Measurements from ENCODE around the gene HADHB. TPM values are rescaled to one million over a fixed set of nuclear protein-coding genes. Genes with fewer than 3 reads are reported as not detected.
"Not testable (repeated sequence)": the region's sequence is repeated elsewhere in the genome, so short reads cannot be mapped to it uniquely, and the experiment has no call there.

HADHB gene
- polyA plus RNA-seq, 4 donors: 151 to 194 (median 167) TPM

DNA sequence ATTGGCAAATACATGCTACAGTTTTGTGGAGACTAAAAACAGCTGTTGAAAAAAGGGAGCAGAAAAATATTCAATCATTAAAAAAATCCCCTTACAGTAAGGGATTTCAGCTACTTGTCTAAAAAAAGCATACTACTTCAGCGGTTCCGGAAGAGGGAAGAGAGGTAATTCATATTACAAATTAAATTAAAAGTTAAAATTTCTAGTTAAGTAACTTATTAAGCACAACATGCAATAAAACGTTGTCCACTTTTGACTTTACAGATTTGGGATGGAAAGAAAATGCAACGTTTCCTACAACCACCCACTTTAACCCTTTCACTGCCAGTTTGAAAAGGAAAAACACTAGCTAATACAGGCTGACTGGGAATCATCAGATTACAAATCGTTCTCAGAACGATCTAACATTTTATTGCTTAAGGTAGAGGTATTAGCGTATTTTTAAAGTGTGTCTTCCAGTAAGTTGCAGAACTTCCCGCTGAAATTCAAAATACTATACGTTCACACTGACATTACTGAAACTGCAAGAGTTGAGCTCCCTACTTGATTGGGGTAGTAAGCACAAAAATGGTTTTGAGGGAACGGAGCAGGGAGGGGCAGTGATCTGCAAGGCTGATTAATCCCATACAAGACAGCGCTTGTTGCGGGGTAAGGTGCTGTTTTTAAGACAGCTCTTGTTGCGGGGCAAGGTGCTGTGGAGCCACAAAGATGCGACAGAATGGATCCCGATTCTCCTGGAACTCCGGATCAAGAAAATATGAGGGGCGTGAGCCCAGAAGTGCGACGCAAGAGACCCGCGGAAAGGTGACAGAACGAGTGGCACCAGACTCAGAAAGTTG lies 1.1 kb upstream of the HADHB start:
- peak; percentile 34 to 60 (median 52) for DNase-seq (ENCODE audit: low read depth in 4 of 4, low spot score in 2 of 4)

DNA sequence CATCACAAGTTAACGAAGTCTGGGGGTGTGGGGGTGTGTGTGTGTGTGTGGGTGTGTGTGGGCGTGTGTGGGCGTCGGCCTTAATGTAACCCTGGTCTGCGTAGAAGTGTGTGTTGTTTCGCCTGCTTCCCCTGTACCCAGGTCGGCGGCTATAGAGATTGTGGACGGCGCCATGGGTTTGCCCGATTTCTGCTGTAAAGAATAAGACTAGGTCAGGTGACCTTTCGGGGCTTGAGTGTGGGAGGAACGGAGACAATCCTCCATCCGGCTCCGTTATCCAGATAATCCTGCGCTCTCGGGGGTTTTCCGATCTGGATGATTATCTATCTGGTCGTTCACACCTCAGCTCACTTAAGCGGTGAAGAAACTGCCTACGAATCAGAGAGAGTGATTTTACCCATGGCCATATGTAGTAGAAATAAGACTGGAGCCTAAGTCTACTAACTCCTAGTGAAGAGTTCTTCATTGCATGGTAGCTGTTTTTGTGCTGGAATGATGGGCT lies 543 bp downstream of the HADHB start:
- DNase-seq (ENCODE audit: low read depth in 4 of 4, low spot score in 2 of 4): no peak

DNA sequence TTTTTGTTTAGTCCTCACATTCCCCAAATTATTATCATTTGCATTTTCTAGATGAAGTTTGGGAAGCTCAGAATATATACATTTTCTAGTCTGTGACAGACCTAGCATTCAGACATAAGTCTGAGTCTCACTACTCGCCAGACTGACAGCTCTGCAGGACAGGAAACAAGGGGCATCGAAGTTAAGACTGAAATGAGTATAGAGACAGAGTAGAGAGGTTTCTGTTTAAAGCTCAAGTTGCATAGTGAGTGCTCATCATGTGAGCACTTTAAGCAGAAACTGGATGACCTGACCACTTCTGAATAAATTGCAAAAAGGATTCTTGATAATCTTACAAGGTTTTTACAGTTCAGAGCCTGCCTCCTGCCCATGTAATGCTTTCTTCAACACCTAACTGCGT lies 1.1 kb downstream of the HADHB start:
- no peak for DNase-seq (ENCODE audit: low read depth in 4 of 4, low spot score in 2 of 4)

DNA sequence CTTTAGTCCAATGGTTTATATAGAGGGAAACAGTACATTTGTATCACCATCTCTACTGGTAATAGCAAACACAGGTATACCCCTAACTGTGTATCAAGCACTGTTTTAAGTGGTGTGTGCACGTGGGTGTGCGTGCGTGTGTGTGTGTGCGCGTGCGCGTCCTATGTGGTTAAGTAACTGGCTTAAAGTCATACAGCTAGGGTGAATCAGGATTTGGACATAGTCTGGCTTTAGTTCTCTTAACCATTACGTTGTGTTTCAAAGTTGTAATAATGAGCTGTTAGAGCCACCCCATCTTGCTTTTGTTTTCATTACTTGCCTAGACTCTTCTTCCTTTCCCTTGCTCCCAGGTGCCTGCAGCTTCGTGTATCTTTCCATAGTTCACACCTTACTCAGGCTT lies 2.1 kb downstream of the HADHB start:
- no peak for DNase-seq (ENCODE audit: low read depth in 4 of 4, low spot score in 2 of 4)

DNA sequence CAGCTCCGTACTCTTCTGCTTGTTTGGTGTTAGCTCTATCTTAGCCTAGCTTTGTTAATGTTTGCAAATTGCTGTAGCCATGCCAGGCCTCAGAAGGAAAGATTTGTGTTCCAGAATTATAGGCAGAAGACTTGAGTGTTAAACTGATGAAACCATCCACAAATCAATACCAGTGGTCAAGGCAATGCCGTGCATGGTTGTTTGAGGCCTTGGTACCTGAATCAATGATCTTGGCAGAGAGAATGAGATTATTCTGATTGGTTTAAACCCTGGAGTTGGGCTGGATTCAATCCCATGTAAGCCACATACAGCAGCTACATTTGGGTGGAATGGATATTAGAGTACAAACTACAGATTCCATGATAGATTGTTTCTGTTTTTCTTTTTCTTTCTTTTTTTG lies 4.9 kb downstream of the HADHB start:
- DNase-seq (ENCODE audit: low read depth in 4 of 4, low spot score in 2 of 4): no peak

DNA sequence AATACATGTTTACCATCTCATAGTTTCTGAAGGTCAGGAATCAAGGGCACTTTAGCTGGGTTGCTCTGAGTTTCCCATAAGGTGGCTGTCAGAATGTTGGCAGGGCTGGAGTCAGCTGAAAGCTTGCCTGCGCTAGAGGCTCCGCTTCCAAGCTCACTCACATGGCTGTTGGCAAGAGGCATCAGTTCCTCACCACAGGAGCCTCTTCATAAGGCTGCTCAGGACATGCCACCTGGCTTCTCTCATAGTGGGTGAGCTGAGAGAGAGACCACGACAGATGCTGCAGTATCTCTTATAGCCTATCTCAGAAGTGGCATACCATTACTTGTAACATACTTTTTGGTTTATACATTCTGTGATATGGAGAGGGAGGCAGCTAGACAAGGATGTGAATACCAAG lies 7.2 kb downstream of the HADHB start:
- no peak for DNase-seq (ENCODE audit: low read depth in 4 of 4, low spot score in 2 of 4)

DNA sequence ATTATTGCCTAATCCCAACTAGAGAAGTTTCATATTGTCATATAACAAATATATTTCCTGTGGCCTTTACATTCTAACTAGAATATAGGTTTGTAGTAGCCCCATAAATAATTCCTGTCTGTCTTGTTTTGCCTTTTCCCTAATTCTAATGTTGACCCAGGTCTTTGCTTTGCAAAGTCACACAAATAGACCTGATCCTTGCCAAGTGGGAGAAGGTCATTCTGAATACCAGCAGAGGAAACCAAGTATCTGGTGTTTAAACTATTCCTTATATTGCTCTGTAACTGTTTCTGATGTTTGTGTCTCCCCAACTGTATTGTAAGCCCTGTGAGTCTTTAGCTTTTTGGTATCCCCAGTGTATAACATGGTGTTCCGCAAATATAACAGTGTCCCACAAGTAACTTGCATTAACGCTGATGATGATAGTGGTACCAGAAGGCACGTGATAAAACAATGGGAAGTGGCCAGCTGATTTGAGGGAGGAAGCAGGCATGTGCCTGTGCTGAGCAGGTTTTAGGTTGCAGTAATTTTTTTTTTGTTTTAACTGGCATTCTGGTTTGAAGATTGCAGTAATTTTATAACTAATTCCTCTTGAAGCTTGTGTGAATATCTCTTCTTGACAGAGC lies 11.1 kb downstream of the HADHB start:
- DNase-seq (ENCODE audit: low read depth in 4 of 4, low spot score in 2 of 4): no peak

DNA sequence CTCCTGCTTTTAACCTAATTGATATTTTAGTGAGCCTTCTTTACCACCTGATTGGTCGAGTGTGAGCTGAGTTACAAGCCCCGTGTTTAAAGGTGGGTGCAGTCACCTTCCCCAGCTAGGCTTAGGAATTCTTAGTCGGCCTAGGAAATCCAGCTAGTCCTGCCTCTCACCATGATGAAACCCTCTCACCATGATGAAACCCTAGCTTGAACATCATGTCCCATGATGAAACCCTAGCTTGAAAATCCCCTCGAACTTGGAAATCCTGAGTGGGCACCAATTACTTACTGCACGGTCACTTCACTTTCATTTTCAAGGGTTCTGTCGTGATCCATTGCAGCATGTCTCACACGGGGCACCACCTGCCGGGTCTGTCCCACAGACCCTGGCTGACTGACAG lies 14.1 kb downstream of the HADHB start:
- DNase-seq (ENCODE audit: low read depth in 4 of 4, low spot score in 2 of 4): not testable (repeated sequence)

DNA sequence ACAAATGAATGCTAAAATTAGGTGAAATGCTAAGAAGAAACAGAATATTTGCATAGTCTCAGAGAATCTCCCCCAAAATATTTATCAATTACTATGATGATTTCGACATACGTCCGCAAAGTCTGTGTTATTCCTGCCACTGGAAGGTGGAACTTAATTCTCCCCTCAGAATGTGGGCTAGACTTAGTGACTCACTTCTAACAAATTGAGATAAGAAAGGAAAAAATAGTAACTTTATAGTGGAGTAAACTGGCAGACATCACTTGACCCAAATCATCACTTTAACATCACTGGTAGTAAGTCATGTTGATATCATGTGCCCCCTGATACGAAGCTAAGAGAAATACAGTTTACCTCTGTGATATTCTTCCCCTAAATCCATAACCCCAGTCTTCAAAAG lies 23.5 kb downstream of the HADHB start:
- DNase-seq (ENCODE audit: low read depth in 4 of 4, low spot score in 2 of 4): no peak

DNA sequence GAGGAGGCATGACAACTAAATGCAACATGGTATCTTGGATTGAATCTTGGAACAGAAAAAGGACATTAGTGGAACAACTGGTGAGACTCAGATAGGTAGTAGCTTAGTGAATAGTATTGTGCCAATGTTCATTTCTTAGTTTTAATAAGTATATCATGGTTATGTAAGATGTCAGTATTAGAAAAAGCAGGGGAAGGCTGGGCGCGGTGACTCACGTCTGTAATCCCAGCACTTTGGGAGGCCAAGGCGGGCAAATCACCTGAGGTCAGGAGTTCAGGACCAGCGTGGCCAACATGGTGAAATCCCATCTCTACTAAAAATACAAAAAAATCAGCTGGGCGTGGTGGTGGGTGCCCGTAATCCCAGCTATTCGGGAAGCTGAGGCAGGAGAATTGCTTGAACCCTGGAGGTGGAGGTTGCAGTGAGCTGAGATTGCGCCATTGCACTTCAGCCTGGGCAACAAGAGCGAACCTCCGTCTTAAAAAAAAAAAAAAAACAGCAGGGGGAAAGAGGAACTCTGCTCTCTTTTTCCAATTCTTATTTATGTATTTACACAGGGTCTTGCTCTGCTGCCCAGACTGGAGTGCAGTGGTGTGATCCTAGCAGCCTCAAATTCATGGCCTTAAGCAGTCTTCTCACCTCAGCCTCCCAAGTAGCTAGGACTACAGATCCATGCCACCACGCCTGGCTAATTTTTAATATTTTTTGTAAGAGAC lies 24.1 kb downstream of the HADHB start:
- DNase-seq (ENCODE audit: low read depth in 4 of 4, low spot score in 2 of 4): not testable (repeated sequence)

DNA sequence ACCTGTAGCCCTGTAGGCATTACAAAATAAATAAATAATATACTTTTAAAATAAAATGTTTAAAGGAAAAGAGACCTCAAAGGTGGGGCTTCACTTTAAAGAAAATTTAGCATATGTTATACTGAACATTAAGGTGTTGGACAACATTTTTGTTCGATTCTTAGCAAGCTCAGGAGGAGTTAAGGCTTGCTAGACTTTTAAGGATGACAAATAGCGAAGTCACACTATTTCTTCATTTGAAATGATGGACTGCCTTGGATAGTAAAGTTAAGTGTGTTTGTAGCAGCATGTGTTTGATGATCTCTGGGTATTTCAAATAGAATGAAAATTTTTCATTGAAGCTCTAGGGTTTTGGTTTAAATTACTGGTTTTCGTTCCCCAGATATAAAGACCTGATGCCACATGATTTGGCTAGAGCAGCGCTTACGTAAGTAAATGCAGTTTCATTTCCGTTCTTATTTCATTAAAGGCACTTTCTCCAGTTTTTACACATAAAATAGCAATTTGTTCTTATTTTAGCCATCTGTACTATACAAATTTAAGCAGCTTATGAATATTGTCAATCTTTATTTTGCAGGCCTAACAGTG lies 24.9 kb downstream of the HADHB start:
- no peak for DNase-seq (ENCODE audit: low read depth in 4 of 4, low spot score in 2 of 4)

DNA sequence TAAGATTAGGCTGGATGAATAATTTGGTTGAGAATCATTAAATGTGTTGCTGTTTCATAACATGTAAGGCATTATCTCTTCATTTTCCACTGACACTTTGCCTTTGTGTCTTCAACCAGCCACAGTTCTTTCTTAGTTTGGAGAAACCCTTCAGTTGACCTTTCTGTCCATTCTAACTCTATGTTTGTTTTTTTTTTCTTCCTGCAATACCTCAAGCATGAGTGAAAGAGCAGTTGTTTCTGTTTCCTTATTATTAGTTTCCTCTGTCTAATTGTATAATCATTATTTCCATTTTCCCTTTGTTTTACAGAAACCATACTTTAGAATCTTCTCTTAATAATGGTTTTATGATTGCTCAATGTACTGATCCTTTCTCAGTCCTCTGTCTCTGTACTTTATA lies 25.6 kb downstream of the HADHB start:
- DNase-seq (ENCODE audit: low read depth in 4 of 4, low spot score in 2 of 4): no peak

DNA sequence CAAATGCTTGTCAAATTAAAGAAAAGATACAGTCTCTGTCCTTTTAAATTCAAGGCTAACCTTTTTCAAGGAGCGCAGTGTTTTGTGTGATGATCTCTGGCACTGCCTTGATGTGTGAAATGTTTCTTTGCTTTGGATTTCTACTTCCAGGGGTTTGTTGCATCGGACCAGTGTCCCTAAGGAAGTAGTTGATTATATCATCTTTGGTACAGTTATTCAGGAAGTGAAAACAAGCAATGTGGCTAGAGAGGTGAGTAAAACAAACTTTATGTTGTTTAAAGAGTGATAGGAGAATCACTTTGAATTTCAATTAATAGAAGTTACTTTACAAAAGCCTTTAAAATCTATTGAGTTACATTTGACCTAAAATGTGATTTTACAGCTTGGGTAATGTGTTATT lies 28.8 kb downstream of the HADHB start:
- DNase-seq (ENCODE audit: low read depth in 4 of 4, low spot score in 2 of 4): no peak

DNA sequence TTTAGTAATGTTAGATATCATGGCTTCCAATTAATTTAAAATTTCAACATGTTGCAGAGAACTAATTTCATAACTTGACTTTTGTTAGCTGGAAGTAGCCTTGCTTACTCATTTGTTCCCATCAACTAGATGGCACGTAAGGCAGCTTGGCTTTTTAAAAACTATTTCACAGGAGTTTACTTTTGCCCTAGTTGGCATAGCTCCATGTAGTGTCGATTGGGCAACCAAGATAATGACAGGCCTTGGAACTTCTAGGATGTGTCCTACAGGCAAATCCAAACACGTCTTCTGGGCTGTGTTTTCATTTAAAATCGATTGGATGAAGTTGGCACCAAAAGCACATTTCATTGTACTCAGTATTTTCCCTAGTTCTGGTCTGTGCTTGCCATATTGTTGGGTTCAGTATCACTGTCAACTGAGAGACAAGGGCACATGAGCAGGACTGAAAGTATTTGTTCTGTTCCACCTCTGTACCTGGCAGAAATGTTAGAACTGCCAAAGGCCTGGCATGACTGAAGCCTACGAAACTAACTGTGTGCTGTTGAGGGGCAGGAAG lies 29.4 kb downstream of the HADHB start:
- no peak for DNase-seq (ENCODE audit: low read depth in 4 of 4, low spot score in 2 of 4)

DNA sequence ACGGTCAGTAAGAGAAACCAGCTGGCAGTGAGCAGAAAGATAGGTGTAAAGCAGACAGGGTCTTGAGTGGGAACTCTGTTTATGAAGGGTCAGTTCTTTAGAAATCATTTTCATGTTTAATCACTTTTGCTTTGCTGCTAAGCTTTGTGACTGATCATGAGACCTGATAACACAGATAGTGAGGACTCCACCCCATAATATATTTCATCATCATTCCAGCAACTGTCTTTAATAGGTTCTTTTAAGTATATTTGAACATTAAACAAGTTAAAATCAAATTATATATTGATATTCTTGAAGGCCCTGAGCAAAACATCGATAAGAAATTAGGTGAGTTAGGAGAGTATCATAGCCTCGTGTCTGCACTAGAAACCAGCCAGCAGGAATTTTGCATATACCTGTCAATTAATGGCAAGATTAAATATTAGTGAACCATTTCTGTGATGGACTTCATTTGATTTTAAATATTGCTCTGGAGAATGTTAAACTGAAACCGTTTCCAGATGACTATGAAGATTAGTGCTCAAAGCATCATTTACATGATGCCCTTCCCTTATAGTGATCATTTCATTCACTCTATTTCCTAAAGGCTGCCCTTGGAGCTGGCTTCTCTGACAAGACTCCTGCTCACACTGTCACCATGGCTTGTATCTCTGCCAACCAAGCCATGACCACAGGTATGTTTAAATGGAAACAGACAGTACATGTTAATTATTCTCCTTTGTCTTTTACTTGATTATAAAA lies 31.9 kb downstream of the HADHB start:
- no peak for DNase-seq (ENCODE audit: low read depth in 4 of 4, low spot score in 2 of 4)

DNA sequence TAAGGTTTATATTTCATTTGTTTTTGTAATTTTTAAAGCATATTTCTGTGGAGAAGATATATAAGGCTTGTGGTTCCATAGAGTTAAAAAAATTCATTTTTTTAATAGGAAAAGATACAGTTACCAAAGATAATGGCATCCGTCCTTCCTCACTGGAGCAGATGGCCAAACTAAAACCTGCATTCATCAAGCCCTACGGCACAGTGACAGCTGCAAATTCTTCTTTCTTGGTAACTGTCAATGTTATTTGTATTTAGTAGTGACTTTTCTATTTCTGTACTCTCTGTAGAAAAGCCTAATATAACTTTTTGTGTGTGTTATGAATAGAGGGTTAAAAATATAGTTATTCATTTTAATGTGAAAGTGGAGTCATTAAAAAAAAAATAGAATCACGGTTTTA lies 35.1 kb downstream of the HADHB start:
- no peak for DNase-seq (ENCODE audit: low read depth in 4 of 4, low spot score in 2 of 4)

DNA sequence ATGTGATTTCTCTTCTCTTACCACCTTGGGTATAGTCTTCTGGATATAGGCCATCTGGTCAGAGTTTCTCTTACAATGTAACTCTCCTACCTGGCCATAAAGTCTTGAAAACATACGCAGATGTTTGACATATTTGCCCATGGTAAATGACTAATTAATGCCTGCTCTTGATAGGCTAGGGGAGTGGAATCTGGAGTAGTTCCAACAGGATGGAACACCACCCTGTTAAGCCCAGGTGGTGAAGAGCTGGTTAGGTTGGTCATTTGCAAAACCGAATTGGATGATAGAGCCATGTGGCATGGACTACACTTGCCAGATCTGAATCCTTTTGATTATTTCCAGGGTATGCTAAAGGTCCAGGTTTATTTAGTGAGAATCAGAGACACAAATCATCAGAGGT lies 36.5 kb downstream of the HADHB start:
- DNase-seq (ENCODE audit: low read depth in 4 of 4, low spot score in 2 of 4): no peak

DNA sequence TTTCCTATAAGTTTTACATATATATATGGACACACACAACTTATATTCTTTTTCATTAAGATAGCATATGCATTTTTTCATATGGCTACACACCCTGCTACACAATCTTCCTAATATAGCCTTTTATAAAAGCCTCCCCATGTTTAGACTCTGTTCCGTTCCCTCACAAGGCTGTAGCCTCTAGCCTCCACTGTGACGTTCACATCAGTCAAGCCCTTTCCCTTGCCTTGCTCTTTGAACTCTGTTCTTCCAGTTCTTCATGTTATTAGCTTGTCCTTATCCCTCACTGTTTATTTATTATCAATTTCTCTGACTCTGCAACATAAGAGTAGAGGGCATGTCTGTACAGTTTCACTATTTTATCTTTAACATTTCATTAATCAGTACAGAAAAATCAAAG lies 38.9 kb downstream of the HADHB start:
- no peak for DNase-seq (ENCODE audit: low read depth in 4 of 4, low spot score in 2 of 4)

DNA sequence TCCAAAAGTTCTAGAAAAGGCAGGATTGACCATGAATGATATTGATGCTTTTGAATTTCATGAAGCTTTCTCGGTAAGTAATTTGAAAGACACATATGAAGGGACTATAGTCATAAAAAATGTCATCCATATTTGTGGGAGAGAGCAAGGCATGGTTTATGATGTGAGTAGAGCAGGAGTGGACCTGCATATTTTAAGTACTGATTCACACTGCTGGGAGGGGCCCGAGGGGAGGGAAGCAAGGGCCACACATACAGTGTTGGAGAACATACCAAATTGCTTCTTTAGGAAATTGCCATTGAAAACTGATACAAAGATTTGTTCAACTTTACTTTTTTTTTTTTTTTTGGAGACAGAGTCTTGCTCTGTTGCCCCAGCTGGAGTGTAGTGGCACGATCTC lies 39.4 kb downstream of the HADHB start:
- DNase-seq (ENCODE audit: low read depth in 4 of 4, low spot score in 2 of 4): no peak

DNA sequence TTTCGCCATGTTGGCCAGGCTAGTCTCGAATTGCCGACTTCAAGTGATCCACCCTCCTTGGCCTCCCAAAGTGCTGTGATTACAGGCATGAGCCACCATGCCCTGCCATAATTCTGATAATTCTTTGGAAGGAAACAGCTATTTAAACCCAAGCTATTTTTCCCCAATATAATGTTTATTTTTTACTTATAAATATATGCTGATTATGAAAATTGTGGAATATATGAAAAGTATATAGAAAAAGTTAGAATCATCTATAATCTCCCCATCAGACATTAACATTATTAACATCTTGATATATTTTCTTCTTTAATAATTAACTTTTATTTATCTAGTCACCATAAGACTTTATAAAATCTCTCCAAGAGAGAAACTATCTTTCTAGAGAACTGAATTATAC lies 41.2 kb downstream of the HADHB start:
- no peak for DNase-seq (ENCODE audit: low read depth in 4 of 4, low spot score in 2 of 4)

Data from left renal cortex interstitium (tissue), 4 donors.